HUDEP-2 (cell line): ENCODE data around the gene JAG1.

Source experiments
- DNase-seq, 76 experiments: peaks; one replicate each; lab custom pipeline; 2025; ENCODE audit not compliant: unreplicated experiment in 76 of 76; lab: John Stamatoyannopoulos, UW

JAG1 gene

GRCh38 chr20:10641467-10641866, 32.3 kb downstream of the JAG1 start:
- DNase-seq: no peak

- no peak for DNase-seq
Measured at GRCh38 chr20:10640897-10641296, 32.9 kb downstream of the JAG1 start.

GRCh38 chr20:10639737-10640556, 33.9 kb downstream of the JAG1 start:
- no peak for DNase-seq

- no peak for DNase-seq
Measured at GRCh38 chr20:10639077-10639736, 34.6 kb downstream of the JAG1 start.

GRCh38 chr20:10637563-10637962, 36.2 kb downstream of the JAG1 start:
- no peak for DNase-seq

- no peak for DNase-seq
Measured at GRCh38 chr20:10637031-10637559, 36.7 kb downstream of the JAG1 start.

GRCh38 chr20:10636326-10636818, 37.4 kb downstream of the JAG1 start:
- no peak for DNase-seq

GRCh38 chr20:10635476-10636208, 38.2 kb downstream of the JAG1 start:
- DNase-seq: no peak

GRCh38 chr20:10634683-10635411, 39.0 kb downstream of the JAG1 start:
- no peak for DNase-seq

- DNase-seq: no peak
Measured at GRCh38 chr20:10634211-10634610, 39.6 kb downstream of the JAG1 start.

GRCh38 chr20:10633718-10634117, 40.1 kb downstream of the JAG1 start:
- no peak for DNase-seq

- no peak for DNase-seq
Measured at GRCh38 chr20:10632721-10633509, 40.9 kb downstream of the JAG1 start.

GRCh38 chr20:10631126-10631525, 42.7 kb downstream of the JAG1 start:
- DNase-seq: no peak

- DNase-seq: no peak
Measured at GRCh38 chr20:10629946-10630650, 43.7 kb downstream of the JAG1 start.

- no peak for DNase-seq
Measured at GRCh38 chr20:10626896-10627295, 46.9 kb downstream of the JAG1 start.

- no peak for DNase-seq
Measured at GRCh38 chr20:10625641-10626040, 48.2 kb downstream of the JAG1 start.

- DNase-seq: no peak
Measured at GRCh38 chr20:10622657-10623418, 51.0 kb downstream of the JAG1 start.

GRCh38 chr20:10621149-10621548, 52.6 kb downstream of the JAG1 start:
- no peak for DNase-seq
